AG04449 (cell line): ENCODE data around the gene RTF1.
"Not testable (repeated sequence)": the region's sequence is repeated elsewhere in the genome, so short reads cannot be mapped to it uniquely, and the experiment has no call there.

Source experiments
- CTCF ChIA-PET: fragments of 350-600 bp; formaldehyde crosslinking; extraction: SDS; loops from one replicate; lab custom pipeline; 2021; ENCODE audit warnings: antibody characterized with exemption; lab: Yijun Ruan, JAX
- POLR2A ChIA-PET: fragments of 400-600, 350-600 bp; formaldehyde crosslinking; extraction: SDS; loops from one replicate; lab custom pipeline; 2020; ENCODE audit warnings: antibody characterized with exemption, inconsistent platforms; lab: Yijun Ruan, JAX
- DNase-seq: peaks from one replicate; pipeline ENCODE4 v3.0.0-alpha.2; 2010; ENCODE audit warnings: low read depth, low spot score
- H3K4me3 ChIP-seq: 2 replicates; pipeline ENCODE4 v1.5.1; 2011; ENCODE audit warnings: low read depth, mild to moderate bottlenecking, control low read depth, low read length
- CTCF ChIP-seq: IDR thresholded peaks from one replicate; pipeline ENCODE4 v1.5.1; 2011; ENCODE audit warnings: mild to moderate bottlenecking, moderate library complexity, low read length, control low read depth, inconsistent platforms; ENCODE audit not compliant: insufficient read depth; ENCODE audit errors: missing control alignments

Gene RTF1

GRCh38 chr15:41445399-41445798, 28.5 kb downstream of the RTF1 start:
- no peak for TF ChIP-seq CTCF
- ChIA-PET POLR2A (no interaction called here), CTCF (interaction anchor here (0.7 to 4.3 kb wide), 3 partner anchors 9 to 269 kb away, joined by 3 to 14 read pairs (median 3); no protein-coding TSS in a partner anchor)

GRCh38 chr15:41462084-41462795, 45.3 kb downstream of the RTF1 start:
- TF ChIP-seq CTCF = no peak
- CTCF ChIA-PET = interaction anchor here (0.9 to 1.7 kb wide), 3 partner anchors 17 to 443 kb away, joined by 3 to 6 read pairs (median 3); no protein-coding TSS in a partner anchor
- DNase-seq = no peak
- POLR2A ChIA-PET = no interaction called here
- H3K4me3 ChIP-seq = no peak overlapping the region

More at GRCh38 chr15:41445399-41445798, 28.5 kb downstream of the RTF1 start:
- no peak overlapping the region for H3K4me3 ChIP-seq
- no peak for DNase-seq

GRCh38 chr15:41464889-41465580, 48.1 kb downstream of the RTF1 start:
- DNase-seq = no peak
- POLR2A ChIA-PET = interaction anchor here (1.2 kb wide), 1 partner anchor 59 kb away, joined by 3 read pairs; no protein-coding TSS in a partner anchor
- no peak overlapping the region for H3K4me3 ChIP-seq
- CTCF ChIA-PET = interaction anchor here (0.6 to 3.2 kb wide), 43 partner anchors 8 to 560 kb away, joined by 3 to 39 read pairs (median 4); partner anchors contain the start of genes ITPKA and MAPKBP1
- TF ChIP-seq CTCF = no peak

- no peak overlapping the region for H3K4me3 ChIP-seq
- peak; percentile 83 for TF ChIP-seq CTCF
- ChIA-PET CTCF (interaction anchor here (0.7 to 3.2 kb wide), 55 partner anchors 9 to 561 kb away, joined by 3 to 39 read pairs (median 4); partner anchors contain the start of genes ITPKA, MAPKBP1 and RPAP1), POLR2A (interaction anchor here (0.5 to 1.2 kb wide), 3 partner anchors 58 to 138 kb away, joined by 3 read pairs; no protein-coding TSS in a partner anchor)
- DNase-seq = peak; percentile 14
Observed at GRCh38 chr15:41465822-41466421, 49.0 kb downstream of the RTF1 start.

DNA sequence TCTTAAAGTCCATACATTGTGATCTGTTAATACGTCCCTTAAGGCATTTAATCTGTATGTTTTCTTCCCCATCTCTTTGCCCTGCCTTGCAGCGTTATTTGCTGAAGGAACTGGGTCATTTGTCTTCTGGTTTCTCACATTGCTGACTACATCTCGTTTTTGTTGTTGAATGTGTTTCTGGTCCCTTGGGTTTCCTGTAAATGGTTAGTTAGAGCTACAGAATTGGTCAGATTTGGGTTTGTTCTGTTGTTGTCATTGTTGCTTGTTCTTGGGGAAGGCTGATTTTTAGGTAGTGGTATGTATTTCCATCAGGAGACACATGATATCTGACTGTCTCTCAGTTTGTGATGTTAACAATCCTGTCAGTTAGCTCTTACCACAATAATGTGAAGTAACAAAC, 49.8 kb downstream of the RTF1 start:
- CTCF ChIA-PET = interaction anchor here (0.6 to 3.2 kb wide), 37 partner anchors 9 to 415 kb away, joined by 3 to 39 read pairs (median 5); partner anchors contain the start of genes ITPKA and MAPKBP1
- TF ChIP-seq CTCF = no peak
- no peak for DNase-seq
- H3K4me3 ChIP-seq = no peak overlapping the region
- POLR2A ChIA-PET = interaction anchor here (0.5 kb wide), 1 partner anchor 72 kb away, joined by 3 read pairs; no protein-coding TSS in a partner anchor

DNA sequence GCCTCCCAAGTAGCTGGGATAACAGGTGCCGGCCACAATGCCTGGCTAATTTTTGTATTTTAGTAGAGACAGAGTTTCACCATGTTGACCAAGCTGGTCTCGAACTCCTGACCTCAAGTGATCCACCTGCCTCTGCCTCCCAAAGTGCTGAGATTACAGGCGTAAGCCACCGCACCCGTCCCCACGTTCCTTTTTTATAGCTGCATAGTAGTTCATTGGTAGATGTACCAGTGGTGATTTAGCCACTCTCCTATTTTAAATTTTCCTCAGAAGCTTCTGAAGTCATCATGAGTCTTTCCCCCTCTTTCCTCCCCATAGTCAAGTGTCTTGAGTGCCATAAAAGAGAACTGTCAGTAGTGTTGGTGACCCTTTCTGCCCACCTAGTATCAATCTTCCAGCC, 52.7 kb downstream of the RTF1 start:
- H3K4me3 ChIP-seq, POLR2A ChIA-PET, DNase-seq: not testable (repeated sequence)
- CTCF ChIA-PET = interaction anchor here (1.1 to 1.3 kb wide), 2 partner anchors 9 to 10 kb away, joined by 3 to 4 read pairs; no protein-coding TSS in a partner anchor
